ENCODE measurements around the gene TBC1D24.
A peak's percentile ranks its signal among the peaks of the same experiment; 100 is the strongest.
"Not testable (repeated sequence)": the region's sequence is repeated elsewhere in the genome, so short reads cannot be mapped to it uniquely, and the experiment has no call there.

The TBC1D24 gene

DNA sequence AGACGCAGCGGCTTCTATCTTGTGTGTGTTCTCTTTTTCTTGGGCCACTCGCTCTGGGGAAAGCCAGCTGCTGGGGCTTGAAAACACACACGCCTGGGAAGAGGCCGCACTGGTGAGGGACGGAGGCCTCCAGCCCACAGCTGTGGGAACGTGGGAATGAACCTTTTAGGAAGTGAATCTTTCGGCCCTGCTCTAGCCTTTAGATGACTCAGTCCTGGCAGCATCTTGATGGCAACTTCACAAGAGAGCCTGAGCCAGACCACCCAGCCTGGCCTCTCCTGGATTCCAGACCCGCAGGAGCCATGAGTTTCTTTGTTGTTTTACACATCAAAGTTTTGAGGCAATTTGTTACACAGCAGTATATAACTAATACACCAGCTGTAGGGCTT, 60.7 kb downstream of the TBC1D24 start:
- H3K27me3 ChIP-seq (ENCODE audit: low read depth, low read length): no peaks in the 10 kb centered on the region
- H3K79me2 ChIP-seq (ENCODE audit: low read length): peaks cover 20% of the 10 kb centered on the region
- no peak overlapping the region for H3K9ac ChIP-seq (ENCODE audit: low read length)
- H3K4me3 ChIP-seq (ENCODE audit: low read length): no peak overlapping the region
- no peaks in the 10 kb centered on the region for H3K36me3 ChIP-seq (replicated peaks; ENCODE audit: low read depth, low read length)
- TF ChIP-seq CTCF (IDR thresholded peaks at IDR 0.05; ENCODE audit: low read depth, low read length) (no peak), EZH2phosphoT487 (IDR thresholded peaks at IDR 0.05; ENCODE audit: low read depth) (no peak)
- peaks cover 11% of the 10 kb centered on the region for H4K20me1 ChIP-seq (ENCODE audit: insufficient read depth, low read length)
- H3K4me1 ChIP-seq (ENCODE audit: low read length): peaks cover 27% of the 10 kb centered on the region
- H3K27ac ChIP-seq (ENCODE audit: low read length): no peak overlapping the region
- H2AFZ ChIP-seq (ENCODE audit: low read depth, low read length): no peak overlapping the region
- H3K9me3 ChIP-seq (ENCODE audit: insufficient read depth, low read length): no peaks in the 10 kb centered on the region
- no peak overlapping the region for H3K4me2 ChIP-seq (ENCODE audit: low read length)

- Histone ChIP-seq H3K79me2 (ENCODE audit: low read length) (peaks cover 30% of the 10 kb centered on the region), H3K9me3 (ENCODE audit: insufficient read depth, low read length) (no peaks in the 10 kb centered on the region), H3K36me3 (replicated peaks; ENCODE audit: low read depth, low read length) (no peaks in the 10 kb centered on the region), H3K27me3 (ENCODE audit: low read depth, low read length) (no peaks in the 10 kb centered on the region), H3K4me1 (ENCODE audit: low read length) (peaks cover 30% of the 10 kb centered on the region), H3K4me3 (ENCODE audit: low read length) (peak within 1 kb of the TSS; percentile 91), H3K27ac (ENCODE audit: low read length) (0 out of 2 replicates have a peak within 1 kb of the TSS, but pooled peaks have one; percentile 6), H3K9ac (ENCODE audit: low read length) (peak within 1 kb of the TSS; percentile 62), H2AFZ (ENCODE audit: low read depth, low read length) (no peak within 1 kb of the TSS; the same call in 1 of the 2 replicates), H3K4me2 (ENCODE audit: low read length) (peak within 1 kb of the TSS; percentile 79), H4K20me1 (ENCODE audit: insufficient read depth, low read length) (peaks cover 19% of the 10 kb centered on the region)
- no peak for TF ChIP-seq CTCF (IDR thresholded peaks at IDR 0.05; ENCODE audit: low read depth, low read length)
- no peak for TF ChIP-seq EZH2phosphoT487 (IDR thresholded peaks at IDR 0.05; ENCODE audit: low read depth)
These were observed 62.8 kb downstream of the TBC1D24 start, which contains the start of gene PDPK1 for GRCh38 chr16:2537451-2538379. PDPK1 (plus strand) TSS chr16:2538021; CDS start chr16:2538113, 92 bp downstream.

- not testable (repeated sequence) for H2AFZ ChIP-seq (ENCODE audit: low read depth, low read length); H3K9ac ChIP-seq (ENCODE audit: low read length); H3K36me3 ChIP-seq (replicated peaks; ENCODE audit: low read depth, low read length); H3K27ac ChIP-seq (ENCODE audit: low read length); H3K27me3 ChIP-seq (ENCODE audit: low read depth, low read length); H3K9me3 ChIP-seq (ENCODE audit: insufficient read depth, low read length)
- Histone ChIP-seq H3K4me1 (ENCODE audit: low read length) (peaks cover 30% of the 10 kb centered on the region), H3K4me3 (ENCODE audit: low read length) (peak overlapping the region; percentile 39; the same call in 1 of the 2 replicates), H3K79me2 (ENCODE audit: low read length) (peaks cover 34% of the 10 kb centered on the region), H3K4me2 (ENCODE audit: low read length) (peak overlapping the region; percentile 58), H4K20me1 (ENCODE audit: insufficient read depth, low read length) (peaks cover 21% of the 10 kb centered on the region)
These were observed 64.4 kb downstream of the TBC1D24 start for GRCh38 chr16:2539192-2539844.

DNA sequence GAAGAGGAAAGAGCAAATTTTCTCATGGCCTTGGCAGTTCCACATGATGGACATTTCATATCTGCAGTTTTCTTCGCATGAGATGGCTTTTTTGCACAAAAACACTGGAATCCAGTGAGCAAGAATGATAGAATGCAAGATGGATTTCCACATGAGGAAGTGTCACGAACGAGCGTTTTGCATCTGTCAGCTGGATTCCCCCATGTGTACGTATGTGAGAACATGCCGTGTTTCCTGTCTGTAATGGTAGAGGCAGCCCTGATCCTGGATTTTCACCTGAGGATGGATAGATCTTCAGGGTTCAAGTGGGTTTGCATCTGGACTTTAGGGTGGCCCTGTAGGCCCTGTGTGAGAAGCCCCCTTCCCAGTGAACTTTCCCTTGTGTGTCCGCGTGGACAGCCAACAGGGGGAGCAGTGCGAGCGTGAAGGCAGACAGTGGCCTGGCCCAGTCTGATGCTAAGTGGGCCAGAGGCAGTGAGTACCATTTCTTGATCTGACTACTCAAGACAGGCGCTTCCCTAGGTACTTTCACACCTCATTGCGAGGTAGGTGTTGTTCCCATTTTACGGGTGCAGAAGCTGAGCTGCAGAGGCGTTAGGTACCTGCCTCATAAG, 65.0 kb downstream of the TBC1D24 start:
- H2AFZ ChIP-seq (ENCODE audit: low read depth, low read length); H3K36me3 ChIP-seq (replicated peaks; ENCODE audit: low read depth, low read length); H3K9me3 ChIP-seq (ENCODE audit: insufficient read depth, low read length); H3K9ac ChIP-seq (ENCODE audit: low read length); H3K27me3 ChIP-seq (ENCODE audit: low read depth, low read length): not testable (repeated sequence)
- H3K4me1 ChIP-seq (ENCODE audit: low read length): peaks cover 30% of the 10 kb centered on the region
- peaks cover 21% of the 10 kb centered on the region for H4K20me1 ChIP-seq (ENCODE audit: insufficient read depth, low read length)
- peaks cover 36% of the 10 kb centered on the region for H3K79me2 ChIP-seq (ENCODE audit: low read length)
- H3K4me3 ChIP-seq (ENCODE audit: low read length): peak overlapping the region; percentile 39; the same call in 1 of the 2 replicates
- TF ChIP-seq CTCF (IDR thresholded peaks at IDR 0.05; ENCODE audit: low read depth, low read length): peak; percentile 57
- peak overlapping the region; percentile 49 for H3K27ac ChIP-seq (ENCODE audit: low read length)
- H3K4me2 ChIP-seq (ENCODE audit: low read length): peak overlapping the region; percentile 58

GRCh38 chr16:2540912-2541311, 66.0 kb downstream of the TBC1D24 start:
- H3K9ac ChIP-seq (ENCODE audit: low read length); H2AFZ ChIP-seq (ENCODE audit: low read depth, low read length); H3K36me3 ChIP-seq (replicated peaks; ENCODE audit: low read depth, low read length); H3K4me3 ChIP-seq (ENCODE audit: low read length); H3K9me3 ChIP-seq (ENCODE audit: insufficient read depth, low read length); H3K27me3 ChIP-seq (ENCODE audit: low read depth, low read length): not testable (repeated sequence)
- Histone ChIP-seq H3K27ac (ENCODE audit: low read length) (peak overlapping the region; percentile 49), H3K4me1 (ENCODE audit: low read length) (peaks cover 30% of the 10 kb centered on the region), H3K79me2 (ENCODE audit: low read length) (peaks cover 46% of the 10 kb centered on the region), H4K20me1 (ENCODE audit: insufficient read depth, low read length) (peaks cover 24% of the 10 kb centered on the region), H3K4me2 (ENCODE audit: low read length) (peak overlapping the region; percentile 58)

- not testable (repeated sequence) for H3K27me3 ChIP-seq (ENCODE audit: low read depth, low read length); H2AFZ ChIP-seq (ENCODE audit: low read depth, low read length); H3K9ac ChIP-seq (ENCODE audit: low read length); H3K36me3 ChIP-seq (replicated peaks; ENCODE audit: low read depth, low read length); H3K27ac ChIP-seq (ENCODE audit: low read length); H3K4me3 ChIP-seq (ENCODE audit: low read length); H3K9me3 ChIP-seq (ENCODE audit: insufficient read depth, low read length)
- Histone ChIP-seq H4K20me1 (ENCODE audit: insufficient read depth, low read length) (peaks cover 24% of the 10 kb centered on the region), H3K4me2 (ENCODE audit: low read length) (peak overlapping the region; percentile 26; the same call in 1 of the 2 replicates), H3K79me2 (ENCODE audit: low read length) (peaks cover 51% of the 10 kb centered on the region), H3K4me1 (ENCODE audit: low read length) (peaks cover 30% of the 10 kb centered on the region)
These were observed 66.5 kb downstream of the TBC1D24 start for GRCh38 chr16:2541409-2541808.
